Skin epidermis (tissue), 12 donors: ENCODE measurements around the gene OR2Z1.

Experiments used
- H3K27ac ChIP-seq, 21 experiments: fragments of 200-600 bp; sonication (generic) in 11 of 21; one replicate each; pipeline ENCODE4 v1.5.0; 2020; ENCODE audit warnings: mild to moderate bottlenecking in 3 of 21, inconsistent platforms in 2 of 21, moderate library complexity in 2 of 21
- H3K4me3 ChIP-seq, 7 experiments: fragments of 200-600 bp; sonication (generic) in 2 of 7; one replicate each; pipeline ENCODE4 v1.5.0; 2020; ENCODE audit warnings: inconsistent platforms in 2 of 7, mild to moderate bottlenecking in 2 of 7, moderate library complexity in 1 of 7

The OR2Z1 gene

GRCh38 chr19:8721334-8721733, at the start of gene OR2Z1:
TSS of gene OR2Z1 (plus strand) at chr19:8721634. CDS start at chr19:8731029, 9,395 bp downstream.
- no peak within 1 kb of the TSS for H3K4me3 ChIP-seq
- H3K27ac ChIP-seq = no peak within 1 kb of the TSS

- Histone ChIP-seq H3K4me3 (no peak overlapping the region), H3K27ac (no peak overlapping the region)
Observed at GRCh38 chr19:8673276-8673891, 48.0 kb upstream of the OR2Z1 start.

DNA sequence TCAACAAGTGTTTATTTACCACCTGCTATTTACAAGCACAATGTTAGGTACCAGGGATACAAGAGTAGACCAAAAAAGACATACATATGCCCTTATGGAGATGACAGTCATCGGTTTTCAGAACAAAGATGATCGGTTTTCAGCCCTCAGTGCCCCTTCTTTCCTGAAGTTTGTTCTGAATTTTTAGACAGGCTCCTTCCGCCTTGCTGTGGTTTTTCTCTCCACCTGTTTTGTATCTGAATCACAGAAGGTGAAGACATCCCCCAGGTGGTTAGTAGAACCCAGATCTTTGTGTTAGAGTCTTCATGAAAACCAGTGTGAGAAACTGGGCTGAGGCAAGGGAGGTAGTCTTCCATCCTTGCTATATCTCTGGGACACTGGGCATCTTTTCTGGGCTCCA, 46.4 kb upstream of the OR2Z1 start:
- Histone ChIP-seq H3K27ac (no peak overlapping the region), H3K4me3 (no peak overlapping the region)

DNA sequence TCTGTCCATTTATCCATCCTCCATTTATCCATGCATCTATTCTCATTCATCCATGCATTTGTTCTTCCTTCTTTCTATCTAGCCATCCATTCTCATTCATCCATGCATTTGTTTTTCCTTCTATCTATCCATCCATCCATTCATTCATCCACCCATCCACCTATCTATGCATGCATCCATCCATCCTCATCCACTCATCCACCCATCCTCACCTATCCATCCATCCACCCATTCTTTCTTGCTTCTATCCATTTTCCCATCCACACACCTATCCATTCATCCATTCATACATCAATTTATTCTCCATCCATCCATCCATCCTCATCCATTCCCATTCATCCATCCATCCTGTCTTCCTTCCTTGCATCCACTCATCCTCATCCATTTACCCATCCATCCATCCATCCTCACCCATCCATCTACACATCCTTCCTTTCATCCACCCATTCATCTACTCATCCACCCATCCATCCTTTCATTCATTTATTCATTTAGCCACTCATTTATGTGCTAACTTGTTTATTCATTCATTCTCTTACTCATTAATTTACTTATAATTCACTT, 43.1 kb upstream of the OR2Z1 start:
- Histone ChIP-seq H3K27ac (no peak overlapping the region), H3K4me3 (no peak overlapping the region)

DNA sequence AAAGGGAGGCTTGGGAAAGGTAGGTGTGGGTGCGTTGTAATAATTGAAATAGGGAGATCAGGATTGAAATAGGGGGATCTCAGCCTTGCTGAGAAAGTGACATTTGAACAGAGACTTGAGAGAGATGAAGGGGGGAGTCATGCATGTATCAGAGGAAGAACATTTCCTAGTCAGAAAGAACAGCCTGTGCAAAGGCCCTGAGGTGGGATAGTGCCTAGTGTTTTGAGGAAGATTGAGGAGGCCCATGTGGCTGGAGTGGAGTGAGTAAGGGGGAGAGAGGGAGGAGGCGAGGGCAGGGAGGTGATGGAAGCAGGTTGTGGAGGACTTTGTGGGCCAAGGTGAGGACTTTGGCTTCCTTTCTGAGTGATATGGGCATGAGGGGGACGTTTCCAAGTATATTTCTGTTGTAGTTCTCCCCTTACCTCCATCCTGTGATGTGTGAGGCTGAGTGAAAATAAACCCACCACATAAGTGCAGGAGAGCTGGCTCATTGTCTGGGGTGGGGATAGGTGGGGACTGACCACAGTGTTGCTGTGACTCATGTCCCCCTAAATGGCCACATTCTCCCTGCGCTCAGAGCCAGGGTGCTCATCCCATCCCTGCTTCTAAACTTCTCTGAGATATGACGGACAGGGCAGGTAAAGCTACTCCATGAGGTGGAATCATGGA, 40.6 kb upstream of the OR2Z1 start:
- Histone ChIP-seq H3K27ac (no peak overlapping the region), H3K4me3 (no peak overlapping the region)

- H3K4me3 ChIP-seq = no peak overlapping the region
- H3K27ac ChIP-seq = no peak overlapping the region
Observed at GRCh38 chr19:8681345-8682029, 39.9 kb upstream of the OR2Z1 start.

DNA sequence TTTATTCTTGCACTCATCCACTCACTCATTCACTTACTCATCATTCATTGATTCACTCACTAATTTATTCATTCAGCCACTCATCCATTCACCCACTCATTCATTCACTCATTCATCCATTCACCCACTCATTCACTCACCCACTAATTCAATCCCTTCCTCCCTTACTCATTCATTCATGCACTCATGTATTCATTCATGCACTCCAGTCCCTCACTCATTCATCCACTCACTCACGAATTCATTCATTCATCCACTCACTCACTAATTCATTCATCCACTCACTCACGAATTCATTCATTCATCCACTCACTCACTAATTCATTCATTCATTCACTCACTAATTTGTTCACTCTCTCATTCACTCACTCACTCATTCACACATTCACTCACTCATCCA, 39.0 kb upstream of the OR2Z1 start:
- H3K4me3 ChIP-seq = no peak overlapping the region
- no peak overlapping the region for H3K27ac ChIP-seq

DNA sequence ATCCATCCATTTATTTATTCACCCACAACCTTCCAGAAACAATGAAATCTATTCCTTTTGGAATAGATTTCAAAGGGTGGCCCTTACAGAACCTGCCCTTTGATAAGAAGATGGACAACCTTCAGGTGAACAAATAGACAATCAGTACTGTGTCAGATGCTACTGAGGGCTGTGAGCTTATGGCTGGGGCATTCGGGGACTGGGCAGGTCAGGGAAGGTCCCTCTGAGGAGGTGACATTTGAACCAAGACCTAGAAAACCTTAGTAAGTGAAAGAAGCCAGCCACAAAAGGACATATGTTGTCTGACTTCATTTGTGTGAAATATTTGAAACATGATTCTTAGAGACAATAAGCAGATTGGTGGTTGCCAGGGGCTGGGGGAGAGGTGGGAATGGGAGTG, 38.5 kb upstream of the OR2Z1 start:
- H3K4me3 ChIP-seq = no peak overlapping the region
- no peak overlapping the region for H3K27ac ChIP-seq

DNA sequence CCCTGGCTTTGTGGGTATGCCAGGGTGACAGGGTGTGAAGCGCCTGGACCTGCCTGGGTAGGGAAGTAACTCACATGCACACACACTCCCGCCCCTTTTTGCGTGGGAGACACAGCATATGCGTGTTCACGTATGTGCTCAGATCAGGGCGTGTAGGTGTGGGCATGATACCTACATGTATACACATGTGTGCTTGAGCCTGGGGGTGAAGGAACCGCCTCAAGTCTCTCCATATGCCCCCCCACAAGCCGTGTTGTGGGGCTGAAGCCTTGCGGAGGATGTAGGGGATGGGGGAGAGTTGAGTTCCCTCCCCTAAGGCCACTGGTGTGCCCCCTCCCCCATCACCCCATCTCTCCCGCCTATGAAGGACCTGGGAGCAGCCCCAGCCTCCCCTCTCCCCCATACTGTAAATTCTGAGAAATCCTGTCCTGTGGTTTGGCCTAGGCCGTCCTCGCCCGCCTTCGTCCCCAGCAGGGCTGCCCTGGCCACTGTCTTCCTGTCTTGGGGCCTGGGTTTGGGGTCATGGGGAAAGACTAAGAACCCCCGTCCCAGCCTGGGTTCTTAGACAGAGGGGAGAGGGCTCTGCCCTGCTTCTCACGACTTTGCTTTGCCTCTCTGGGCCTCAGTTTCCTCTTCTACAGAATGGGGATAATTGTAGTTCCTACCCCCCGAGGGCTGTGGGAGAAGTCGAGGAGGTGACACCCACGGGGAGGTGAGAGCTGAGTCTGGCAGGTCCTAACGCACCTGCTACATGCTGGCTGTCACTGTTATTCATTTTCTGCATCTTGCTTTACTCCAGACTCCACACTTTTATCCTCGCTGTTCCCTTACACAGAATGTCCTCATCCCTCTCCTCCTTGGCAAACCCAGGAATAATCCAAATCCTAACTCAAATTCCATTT, 37.2 kb upstream of the OR2Z1 start:
- no peak overlapping the region for H3K27ac ChIP-seq
- no peak overlapping the region for H3K4me3 ChIP-seq

DNA sequence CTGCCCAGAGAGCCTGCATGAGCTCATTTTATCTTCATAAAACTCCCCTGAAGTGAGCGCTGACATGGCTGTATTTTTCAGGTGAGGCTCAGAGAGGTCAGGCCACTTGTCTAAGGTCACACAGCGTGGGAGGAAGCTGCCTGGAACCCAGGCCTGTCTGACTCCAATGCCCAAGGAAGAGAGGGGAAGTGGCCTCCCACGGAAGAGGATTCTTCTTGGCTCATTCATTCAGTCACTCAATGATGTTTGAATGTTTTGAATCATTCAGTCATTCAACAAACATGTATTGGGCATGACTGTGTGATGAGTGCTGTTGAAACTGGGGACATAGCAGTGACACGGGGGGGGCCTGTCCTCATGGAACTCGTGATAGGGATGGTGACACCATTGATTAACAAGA, 34.9 kb upstream of the OR2Z1 start:
- Histone ChIP-seq H3K27ac (no peak overlapping the region), H3K4me3 (no peak overlapping the region)

GRCh38 chr19:8688930-8689329, 32.5 kb upstream of the OR2Z1 start:
- Histone ChIP-seq H3K27ac (no peak overlapping the region), H3K4me3 (no peak overlapping the region)

- H3K27ac ChIP-seq = no peak overlapping the region
- H3K4me3 ChIP-seq = no peak overlapping the region
Observed at GRCh38 chr19:8690753-8691539, 30.5 kb upstream of the OR2Z1 start.

- H3K27ac ChIP-seq = no peak overlapping the region
Observed at GRCh38 chr19:8695501-8695900, 25.9 kb upstream of the OR2Z1 start.

DNA sequence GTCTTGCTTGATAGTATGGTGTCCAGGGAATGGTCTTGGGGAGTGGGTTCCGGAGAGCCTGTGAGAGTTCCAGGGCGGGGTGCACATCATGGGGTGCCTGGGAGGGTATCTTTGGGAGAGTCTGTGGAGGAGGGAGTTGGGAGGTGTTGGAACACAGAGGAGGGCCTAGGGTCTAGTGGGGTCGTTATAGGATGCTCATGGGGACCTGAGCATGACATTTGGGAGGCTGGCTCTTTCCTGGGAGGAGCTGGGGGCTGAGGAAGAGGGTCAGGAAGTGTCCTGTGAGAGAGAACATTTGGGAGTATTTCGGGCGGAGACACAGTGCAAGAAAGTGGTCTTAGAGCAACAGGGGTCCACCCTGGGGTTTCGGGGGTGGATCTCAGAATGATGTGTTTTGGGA, 25.5 kb upstream of the OR2Z1 start:
- H3K4me3 ChIP-seq = no peak overlapping the region
- no peak overlapping the region for H3K27ac ChIP-seq

More at GRCh38 chr19:8695501-8695900, 25.9 kb upstream of the OR2Z1 start:
- no peak overlapping the region for H3K4me3 ChIP-seq

GRCh38 chr19:8696993-8697392, 24.4 kb upstream of the OR2Z1 start:
- H3K4me3 ChIP-seq = no peak overlapping the region
- no peak overlapping the region for H3K27ac ChIP-seq

DNA sequence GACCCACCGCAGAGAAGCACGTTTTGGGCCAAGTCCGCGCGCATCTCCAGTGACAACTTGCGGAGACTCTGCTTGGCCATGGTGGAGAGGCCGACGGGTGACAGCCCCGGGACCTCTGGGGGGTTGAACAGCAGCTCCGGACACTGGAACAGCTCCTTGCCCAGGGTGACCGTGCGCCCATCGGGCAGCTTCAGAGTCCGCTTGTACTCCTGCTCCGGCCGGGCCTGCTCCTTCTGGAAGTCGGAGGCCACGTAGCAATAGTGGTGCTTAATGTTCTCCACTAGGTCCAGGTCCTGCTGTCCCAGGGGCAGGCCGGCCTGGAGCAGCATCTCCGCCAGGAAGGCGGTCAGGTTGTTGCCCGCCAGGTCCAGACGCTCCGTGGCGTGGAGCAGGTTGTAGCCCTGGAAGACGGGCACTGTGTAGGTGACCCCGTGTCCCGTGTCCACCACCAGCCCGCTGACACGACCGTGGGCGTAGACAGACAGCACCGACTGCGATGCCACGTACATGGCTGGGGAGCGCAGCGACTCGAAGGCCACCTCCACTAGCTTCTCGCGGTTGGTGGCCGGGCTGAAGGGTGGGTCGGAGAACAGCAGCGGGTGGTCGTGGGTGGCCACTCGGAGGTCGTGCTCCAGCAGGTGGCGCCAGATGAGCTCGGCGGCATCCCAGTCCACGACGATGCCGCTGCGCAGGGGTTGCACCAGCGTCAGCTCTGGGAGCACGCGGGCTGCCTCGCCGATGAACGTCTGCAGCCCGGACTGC, 23.6 kb upstream of the OR2Z1 start:
- H3K27ac ChIP-seq = no peak overlapping the region
- no peak overlapping the region for H3K4me3 ChIP-seq

DNA sequence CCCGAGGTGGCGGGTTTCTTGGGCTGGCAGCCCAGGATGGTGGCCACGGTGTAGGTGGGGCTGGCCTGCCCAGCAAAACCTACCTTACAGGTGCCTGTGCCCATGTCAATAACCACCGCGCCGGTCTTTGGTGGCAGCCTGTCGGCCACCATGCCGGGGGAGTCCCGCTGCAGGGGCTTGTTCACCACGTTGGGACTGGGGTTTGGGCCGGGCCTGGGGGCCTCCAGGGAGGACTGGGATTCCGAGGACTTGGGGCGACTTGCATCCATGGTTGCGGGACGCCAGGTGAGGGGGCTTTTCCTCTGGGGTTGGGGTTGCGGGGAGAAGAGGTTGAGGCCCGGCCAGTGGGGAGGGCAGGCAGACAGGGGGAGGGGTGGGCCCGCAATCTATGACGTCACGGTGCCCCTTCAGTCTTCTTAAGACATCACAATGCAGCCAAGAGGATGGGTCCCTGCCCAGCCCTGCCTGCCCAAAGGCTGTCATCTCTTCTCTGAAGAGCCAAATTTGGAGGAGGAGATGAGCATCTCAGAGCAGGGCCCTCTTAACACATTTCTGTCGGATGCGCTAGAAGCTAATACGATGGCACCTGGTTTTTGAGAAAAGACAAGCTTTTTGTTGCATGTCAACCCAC, 22.9 kb upstream of the OR2Z1 start, which contains the start of gene ACTL9:
ACTL9 (minus strand) TSS at position 363 of the 631 bp plus-strand sequence; CDS start at position 269, 94 bp downstream.
- Histone ChIP-seq H3K27ac (no peak within 1 kb of the TSS), H3K4me3 (no peak within 1 kb of the TSS)

- H3K4me3 ChIP-seq = no peak overlapping the region
- no peak overlapping the region for H3K27ac ChIP-seq
Observed at GRCh38 chr19:8699908-8700307, 21.5 kb upstream of the OR2Z1 start.
